ENCODE measurements around the gene DOCK2.
"Not testable (repeated sequence)": the region's sequence is repeated elsewhere in the genome, so short reads cannot be mapped to it uniquely, and the experiment has no call there.

GRCh38 chr5:169662451-169662850 lies 25.4 kb downstream of the DOCK2 start:
- not testable (repeated sequence) for TF ChIP-seq POLR2A, CTCF (IDR thresholded peaks at IDR 0.05)
